ENCODE results near the gene NCK1. TPM values are rescaled to one million over a fixed set of nuclear protein-coding genes. Genes with fewer than 3 reads are reported as not detected.

The NCK1 gene
- total RNA-seq, 1 donor from 2014 or later = 43.7 TPM

DNA sequence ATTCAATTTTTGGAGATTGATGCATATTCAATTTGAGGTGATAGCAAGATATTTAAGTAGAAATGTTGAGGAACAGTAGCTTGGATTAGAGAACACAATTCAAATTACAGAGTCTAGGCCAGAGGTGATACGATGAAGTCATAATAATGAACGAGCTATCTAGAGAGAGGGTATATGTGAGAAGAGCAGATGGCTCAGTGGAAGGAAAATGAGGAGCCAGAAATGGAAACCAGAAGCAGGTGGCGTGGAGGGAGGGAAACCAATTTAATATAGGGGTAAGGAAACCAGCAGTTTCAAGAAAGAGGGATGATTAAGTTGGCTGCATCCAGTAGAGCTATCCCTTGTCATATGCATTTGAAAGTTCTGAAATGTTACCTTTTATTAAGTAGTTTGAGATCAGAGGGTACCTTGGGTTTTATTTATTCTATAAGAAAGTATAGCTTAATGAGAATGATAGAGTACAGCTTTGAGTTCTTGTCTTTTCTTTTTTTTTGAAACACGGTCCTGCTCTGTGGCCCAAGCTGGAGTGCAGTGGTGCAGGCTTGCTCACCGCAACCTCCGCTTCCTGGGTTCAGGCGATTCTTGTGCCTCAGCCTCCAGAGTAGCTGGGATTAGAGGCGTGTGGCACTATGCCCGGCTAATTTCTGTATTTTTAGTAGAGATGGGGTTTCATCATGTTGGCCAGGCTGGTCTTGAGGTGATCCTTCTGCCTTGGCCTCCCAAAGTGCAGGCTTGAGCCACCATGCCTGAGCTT is 22.1 kb downstream of the NCK1 start:
- no peak for FAIRE-seq
- H3K79me2 ChIP-seq (ENCODE audit: insufficient read depth, low read length) = peaks cover 81% of the 10 kb centered on the region

DNA sequence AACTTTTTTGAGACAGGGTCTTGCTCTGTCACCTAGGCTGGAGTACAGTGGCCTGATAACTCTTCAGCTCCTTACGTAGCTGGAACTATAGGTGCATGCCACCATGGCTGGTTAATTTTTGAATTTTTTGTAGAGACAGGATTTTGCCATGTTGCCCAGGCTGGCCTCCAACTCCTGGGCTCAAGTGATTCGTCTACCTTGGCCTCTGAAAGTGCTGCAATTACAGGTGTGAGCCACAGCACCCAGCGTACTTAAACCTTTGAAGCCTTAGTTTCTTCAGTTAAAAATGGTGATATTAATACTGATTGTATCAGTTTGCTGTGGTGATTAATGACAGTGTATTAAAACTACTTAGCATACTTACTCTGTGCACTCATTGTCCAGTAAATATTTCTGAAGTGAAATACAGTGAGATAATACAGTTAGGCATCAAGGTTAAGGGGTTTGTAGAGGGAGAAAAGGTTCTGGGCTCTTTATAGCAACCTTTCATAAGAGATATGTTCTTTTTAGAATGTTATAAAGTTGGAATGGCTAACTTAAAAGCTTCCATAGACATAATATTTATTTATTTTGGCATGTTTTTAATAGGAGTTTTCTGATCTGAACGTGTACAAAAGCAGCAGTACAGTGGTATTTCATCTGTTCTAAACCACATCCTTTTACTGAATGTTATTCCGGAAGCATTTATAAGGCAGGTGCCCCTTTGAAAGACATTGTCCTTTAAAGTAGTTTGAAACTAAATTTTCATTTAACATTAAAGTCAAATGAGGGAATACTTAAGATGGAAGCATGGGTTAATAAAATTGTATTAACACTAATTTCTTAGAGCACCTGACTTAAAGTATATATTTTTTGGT is 23.6 kb downstream of the NCK1 start:
- no peaks in the 10 kb centered on the region for H3K9me3 ChIP-seq (ENCODE audit: insufficient read depth, low read depth, low read length)
- H3K4me1 Mint-ChIP-seq (ENCODE audit: low read depth, unreplicated experiment) = peaks cover 3% of the 10 kb centered on the region
- H3K27me3 ChIP-seq (ENCODE audit: insufficient read depth, low read length) = no peaks in the 10 kb centered on the region
- no peak overlapping the region for H3K27ac ChIP-seq (ENCODE audit: low read depth, low read length)
- no peak overlapping the region for H3K4me3 Mint-ChIP-seq (ENCODE audit: unreplicated experiment)
- H3K27ac Mint-ChIP-seq (ENCODE audit: unreplicated experiment) = no peak overlapping the region
- peaks cover 70% of the 10 kb centered on the region for H4K20me1 ChIP-seq (ENCODE audit: insufficient read depth, low read length)
- no peak for FAIRE-seq
- no peak for TF ChIP-seq CTCF (IDR thresholded peaks at IDR 0.05; ENCODE audit: insufficient read depth, low read depth, low read length)
- TF ChIP-seq EZH2 (IDR thresholded peaks at IDR 0.05; ENCODE audit: insufficient read depth, low read length) = no peak
- no peak overlapping the region for H3K9ac ChIP-seq (ENCODE audit: low read length)
- no peaks in the 10 kb centered on the region for H3K4me1 ChIP-seq (ENCODE audit: insufficient read depth, low read length)
- no peaks in the 10 kb centered on the region for H3K27me3 Mint-ChIP-seq (ENCODE audit: low read depth, unreplicated experiment)
- H3K4me3 ChIP-seq (ENCODE audit: insufficient read depth, low read depth, low read length) = no peak overlapping the region
- H3K9me3 Mint-ChIP-seq (ENCODE audit: unreplicated experiment) = peaks cover under 1% of the 10 kb centered on the region
- peaks cover 82% of the 10 kb centered on the region for H3K79me2 ChIP-seq (ENCODE audit: insufficient read depth, low read length)
- peaks cover 9% of the 10 kb centered on the region for H3K36me3 Mint-ChIP-seq (ENCODE audit: low read depth, unreplicated experiment)
- no peak for DNase-seq (ENCODE audit: low read depth)
- H3K4me2 ChIP-seq (ENCODE audit: low read length) = no peak overlapping the region
- H2AFZ ChIP-seq (ENCODE audit: low read depth, low read length) = no peak overlapping the region
- no peaks in the 10 kb centered on the region for H3K36me3 ChIP-seq (ENCODE audit: insufficient read depth, low read length)

More for the DNA sequence above, 22.1 kb downstream of the NCK1 start:
- Histone ChIP-seq H3K27me3 (ENCODE audit: insufficient read depth, low read length) (no peaks in the 10 kb centered on the region), H3K9me3 (ENCODE audit: insufficient read depth, low read depth, low read length) (no peaks in the 10 kb centered on the region), H2AFZ (ENCODE audit: low read depth, low read length) (no peak overlapping the region), H3K4me3 (ENCODE audit: insufficient read depth, low read depth, low read length) (no peak overlapping the region), H3K27ac (ENCODE audit: low read depth, low read length) (no peak overlapping the region), H3K9ac (ENCODE audit: low read length) (no peak overlapping the region), H4K20me1 (ENCODE audit: insufficient read depth, low read length) (peaks cover 73% of the 10 kb centered on the region), H3K4me1 (ENCODE audit: insufficient read depth, low read length) (no peaks in the 10 kb centered on the region), H3K4me2 (ENCODE audit: low read length) (no peak overlapping the region), H3K36me3 (ENCODE audit: insufficient read depth, low read length) (no peaks in the 10 kb centered on the region)
- no peak for TF ChIP-seq EZH2 (IDR thresholded peaks at IDR 0.05; ENCODE audit: insufficient read depth, low read length)
- TF ChIP-seq CTCF (IDR thresholded peaks at IDR 0.05; ENCODE audit: insufficient read depth, low read depth, low read length) = no peak
- Mint-ChIP-seq H3K27me3 (ENCODE audit: low read depth, unreplicated experiment) (no peaks in the 10 kb centered on the region), H3K27ac (ENCODE audit: unreplicated experiment) (no peak overlapping the region), H3K36me3 (ENCODE audit: low read depth, unreplicated experiment) (peaks cover 6% of the 10 kb centered on the region), H3K9me3 (ENCODE audit: unreplicated experiment) (no peaks in the 10 kb centered on the region), H3K4me3 (ENCODE audit: unreplicated experiment) (no peak overlapping the region), H3K4me1 (ENCODE audit: low read depth, unreplicated experiment) (peaks cover 3% of the 10 kb centered on the region)
- no peak for DNase-seq (ENCODE audit: low read depth)
